Testis (tissue), 3 donors: ENCODE results near the gene PPARG. TPM values are rescaled to one million over a fixed set of nuclear protein-coding genes. Genes with fewer than 3 reads are reported as not detected.
A peak's percentile ranks its signal among the peaks of the same experiment; 100 is the strongest.
"Not testable (repeated sequence)": the region's sequence is repeated elsewhere in the genome, so short reads cannot be mapped to it uniquely, and the experiment has no call there.

Experiments
- DNase-seq: peaks from one replicate; pipeline ENCODE4 v3.0.0-alpha.2; 2019
- H3K27ac ChIP-seq, 2 donors: fragments of 200-600 bp; sonication (generic); one replicate each; pipeline ENCODE4 v1.5.1; 2019
- H3K27me3 ChIP-seq: fragments of 200-600 bp; sonication (generic); one replicate; pipeline ENCODE4 v1.5.1; 2019
- H3K36me3 ChIP-seq: fragments of 200-600 bp; sonication (generic); one replicate; pipeline ENCODE4 v1.5.1; 2017; ENCODE audit warnings: low read depth; ENCODE audit errors: missing control alignments
- H3K4me1 ChIP-seq: fragments of 200-600 bp; sonication (generic); one replicate; pipeline ENCODE4 v1.5.1; 2019
- H3K4me3 ChIP-seq, 2 donors: fragments of 200-600 bp; sonication (generic); one replicate each; pipeline ENCODE4 v1.5.1; 2017 to 2019
- H3K9me3 ChIP-seq: fragments of 200-600 bp; sonication (generic); one replicate; pipeline ENCODE4 v1.5.1; 2017
- CTCF ChIP-seq, 3 experiments: fragments of 450-650 bp in 2 of 3; fragments of 200-600 bp in 1 of 3; sonication (generic) in 1 of 3; IDR thresholded peaks; one replicate each; pipeline ENCODE4 v1.5.1; 2016 to 2019; ENCODE audit warnings: antibody characterized with exemption in 3 of 3, mild to moderate bottlenecking in 2 of 3, moderate library complexity in 1 of 3
- POLR2A ChIP-seq: fragments of 450-650 bp; IDR thresholded peaks from one replicate; pipeline ENCODE4 v1.6.1; 2017; ENCODE audit warnings: antibody characterized with exemption, mild to moderate bottlenecking, moderate library complexity
- WGBS, 2 donors: methylation state at CpG; one replicate each; pipeline ENCODE4 v1.1.5; 2018; 5-methylcytosine and 5-hydroxymethylcytosine counted together
- intact Hi-C: fragments of 100-400 bp; cut with DNase I; formaldehyde crosslinking; loops from one replicate; pipeline ENCODE4 v1.15.1; 2023; ENCODE audit warnings: low total_unique reads
- polyA plus RNA-seq: library from polyadenylated mRNA; stranded (reverse); fragments of 350-450 nt; fragmentation: Illumina TruSeq; extraction: RNeasy Lipid Tissue Mini Kit (QIAGEN cat#74804); gene quantifications from one replicate; pipeline ENCODE4 v1.2.3, GENCODE V29; 2014; ENCODE audit warnings: low read depth, low replicate concordance; ENCODE audit not compliant: insufficient read depth
- total RNA-seq, 2 donors: library from RNA; depleted of rRNA; stranded (reverse); fragments of >200 nt; gene quantifications; one replicate each; pipeline ENCODE4 v1.2.3, GENCODE V29; 2016

The PPARG gene
- total and polyA plus RNA-seq, 3 donors from 2014 or later = 12.1 to 18.7 (median 17.6) TPM

GRCh38 chr3:12446298-12446697, 157.4 kb downstream of the PPARG start:
- peaks cover 2% of the 10 kb centered on the region for H3K4me1 ChIP-seq
- no peaks in the 10 kb centered on the region for H3K9me3 ChIP-seq
- no peak overlapping the region for H3K27ac ChIP-seq
- H3K4me3 ChIP-seq = no peak overlapping the region
- no peaks in the 10 kb centered on the region for H3K36me3 ChIP-seq
- 74 to 94% methylated on average over 7 of the region's 7 CpGs for WGBS, 2 donors
- H3K27me3 ChIP-seq = no peaks in the 10 kb centered on the region
- TF ChIP-seq POLR2A (no peak), CTCF (IDR thresholded peaks at IDR 0.05) (no peak)
- intact Hi-C loops = no loop called here
- DNase-seq = no peak

DNA sequence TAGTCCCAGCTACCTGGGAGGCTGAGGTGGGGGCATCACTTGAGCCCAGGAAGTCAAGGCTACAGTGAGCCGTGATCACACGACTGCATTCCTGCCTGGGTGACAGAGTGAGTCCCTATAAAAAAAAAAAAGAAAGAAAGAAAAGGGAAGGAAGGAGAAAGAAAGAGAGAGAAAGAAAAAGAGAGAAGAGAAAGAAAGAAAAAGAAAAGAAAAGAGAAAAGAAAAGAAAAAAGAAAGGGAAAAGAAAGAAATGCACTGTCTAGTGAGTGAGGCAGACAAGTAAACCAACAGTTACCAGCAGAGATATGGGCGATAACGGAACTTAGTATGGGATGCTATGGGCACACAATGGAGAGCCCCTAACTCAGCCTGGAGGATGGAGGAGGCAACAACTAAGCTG, 158.2 kb downstream of the PPARG start:
- TF ChIP-seq POLR2A (no peak), CTCF (IDR thresholded peaks at IDR 0.05) (no peak)
- DNase-seq = no peak
- Histone ChIP-seq H3K4me1 (no peaks in the 10 kb centered on the region), H3K27me3 (no peaks in the 10 kb centered on the region), H3K27ac (no peak overlapping the region), H3K36me3 (no peaks in the 10 kb centered on the region), H3K4me3 (no peak overlapping the region), H3K9me3 (no peaks in the 10 kb centered on the region)
- intact Hi-C loops = no loop called here
- 85 to 91% methylated on average over 4 of the region's 4 CpGs for WGBS, 2 donors

DNA sequence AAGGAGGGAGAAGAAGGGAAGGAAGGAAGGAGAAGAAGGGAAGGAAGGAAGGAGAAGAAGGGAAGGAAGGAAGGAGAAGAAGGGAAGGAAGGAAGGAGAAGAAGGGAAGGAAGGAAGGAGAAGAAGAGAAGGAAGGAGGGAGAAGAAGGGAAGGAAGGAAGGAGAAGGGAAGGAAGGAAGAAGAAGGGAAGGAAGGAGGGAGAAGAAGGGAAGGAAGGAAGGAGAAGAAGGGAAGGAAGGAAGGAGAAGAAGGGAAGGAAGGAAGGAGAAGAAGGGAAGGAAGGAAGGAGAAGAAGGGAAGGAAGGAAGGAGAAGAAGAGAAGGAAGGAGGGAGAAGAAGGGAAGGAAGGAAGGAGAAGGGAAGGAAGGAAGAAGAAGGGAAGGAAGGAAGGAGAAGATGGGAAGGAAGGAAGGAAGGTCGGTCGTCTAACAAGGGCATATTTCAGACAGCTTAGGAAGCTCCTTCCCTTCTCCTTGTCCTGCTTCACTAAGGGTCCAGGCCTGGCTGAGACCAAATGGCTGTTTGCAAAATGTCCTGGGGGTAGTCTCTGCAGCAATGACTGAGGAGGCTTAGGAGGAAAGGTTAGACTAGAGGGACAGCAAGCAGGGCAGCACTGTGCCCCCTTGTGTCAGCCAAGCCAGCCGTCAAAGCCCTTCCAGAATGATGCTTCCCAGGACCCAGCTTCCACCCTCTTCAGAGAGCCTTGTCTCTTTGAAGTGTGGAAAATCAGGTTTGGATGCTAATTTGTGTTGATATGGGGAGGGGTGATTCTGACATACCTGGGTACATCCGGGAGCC, 159.7 kb downstream of the PPARG start:
- H3K27me3 ChIP-seq, H3K36me3 ChIP-seq, H3K4me3 ChIP-seq, H3K9me3 ChIP-seq, H3K4me1 ChIP-seq, H3K27ac ChIP-seq, DNase-seq, intact Hi-C loops: not testable (repeated sequence)
- WGBS, 2 donors = 63 to 67% methylated on average over 4 of the region's 4 CpGs

GRCh38 chr3:12449889-12450682, 161.2 kb downstream of the PPARG start:
- Histone ChIP-seq H3K27me3 (no peaks in the 10 kb centered on the region), H3K4me1 (no peaks in the 10 kb centered on the region), H3K27ac (no peak overlapping the region), H3K4me3 (no peak overlapping the region), H3K9me3 (no peaks in the 10 kb centered on the region), H3K36me3 (no peaks in the 10 kb centered on the region)
- no peak for TF ChIP-seq CTCF (IDR thresholded peaks at IDR 0.05)
- TF ChIP-seq POLR2A = no peak
- DNase-seq = peak; percentile 39
- WGBS, 2 donors = 43 to 59% methylated on average over 8 of the region's 8 CpGs
- intact Hi-C loops = no loop called here

- Histone ChIP-seq H3K27ac (no peak overlapping the region), H3K27me3 (no peaks in the 10 kb centered on the region), H3K4me1 (no peaks in the 10 kb centered on the region), H3K9me3 (no peaks in the 10 kb centered on the region), H3K4me3 (no peak overlapping the region), H3K36me3 (no peaks in the 10 kb centered on the region)
- intact Hi-C loops = no loop called here
- TF ChIP-seq CTCF (IDR thresholded peaks at IDR 0.05) (no peak), POLR2A (no peak)
- 94 to 95% methylated on average over 2 to 5 of the region's 5 CpGs for WGBS, 2 donors
- no peak for DNase-seq
Measured at GRCh38 chr3:12451481-12451880, 162.6 kb downstream of the PPARG start.
